ENCODE results near the gene ARHGEF19.
"Not testable (repeated sequence)": the region's sequence is repeated elsewhere in the genome, so short reads cannot be mapped to it uniquely, and the experiment has no call there.

The ARHGEF19 gene

DNA sequence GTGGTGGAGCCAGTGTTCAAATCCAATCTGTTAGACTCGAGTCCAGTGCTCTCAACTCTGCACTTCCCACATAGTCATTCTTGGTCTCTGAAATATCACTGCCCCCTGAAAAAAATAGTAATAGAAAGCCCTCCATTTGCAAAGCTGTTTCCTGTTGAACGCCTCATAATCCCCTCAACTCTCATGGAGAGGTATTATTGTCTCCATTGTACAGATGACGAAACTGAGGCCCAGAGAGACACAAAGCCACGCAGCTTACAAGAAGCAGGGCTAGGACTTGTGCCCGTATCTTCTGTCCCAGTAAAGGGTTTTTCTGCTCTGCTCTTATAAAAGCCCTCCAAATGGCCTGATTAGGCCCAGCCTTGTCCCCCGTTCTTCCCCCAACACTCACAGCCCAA lies 6.2 kb upstream of the ARHGEF19 start:
- DNase-seq: no peak

DNA sequence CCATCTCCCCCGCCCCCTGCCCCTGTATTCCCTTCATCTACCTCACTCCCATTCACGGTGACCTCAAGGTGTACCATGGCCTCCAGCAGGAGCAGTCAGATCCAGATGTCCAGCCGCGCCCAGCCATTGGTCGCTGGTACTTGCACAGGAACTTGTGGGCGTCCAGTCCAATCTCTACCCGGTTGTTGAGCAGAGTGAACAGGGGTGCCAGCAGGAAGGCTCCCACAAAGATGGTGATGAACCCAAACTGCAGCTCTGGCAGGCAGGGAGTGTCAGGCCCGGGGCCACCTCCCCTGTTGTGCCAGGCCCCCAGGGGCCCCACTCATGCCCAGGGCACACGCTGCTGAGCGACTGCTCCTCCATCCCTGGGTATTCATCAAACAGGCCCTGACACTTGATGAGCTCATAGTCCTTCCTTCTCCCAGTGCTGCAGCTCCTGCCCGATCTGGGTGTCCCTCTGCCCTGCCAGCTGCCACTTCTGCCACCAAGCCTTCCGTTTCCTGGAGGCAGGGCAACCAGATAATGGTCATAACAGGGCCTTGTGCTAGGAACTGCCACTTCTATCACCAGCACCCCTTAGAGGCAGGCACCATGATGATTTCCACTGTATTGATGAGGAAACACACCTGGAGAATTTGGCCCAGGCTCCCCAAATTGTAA lies 5.7 kb upstream of the ARHGEF19 start:
- DNase-seq: no peak

DNA sequence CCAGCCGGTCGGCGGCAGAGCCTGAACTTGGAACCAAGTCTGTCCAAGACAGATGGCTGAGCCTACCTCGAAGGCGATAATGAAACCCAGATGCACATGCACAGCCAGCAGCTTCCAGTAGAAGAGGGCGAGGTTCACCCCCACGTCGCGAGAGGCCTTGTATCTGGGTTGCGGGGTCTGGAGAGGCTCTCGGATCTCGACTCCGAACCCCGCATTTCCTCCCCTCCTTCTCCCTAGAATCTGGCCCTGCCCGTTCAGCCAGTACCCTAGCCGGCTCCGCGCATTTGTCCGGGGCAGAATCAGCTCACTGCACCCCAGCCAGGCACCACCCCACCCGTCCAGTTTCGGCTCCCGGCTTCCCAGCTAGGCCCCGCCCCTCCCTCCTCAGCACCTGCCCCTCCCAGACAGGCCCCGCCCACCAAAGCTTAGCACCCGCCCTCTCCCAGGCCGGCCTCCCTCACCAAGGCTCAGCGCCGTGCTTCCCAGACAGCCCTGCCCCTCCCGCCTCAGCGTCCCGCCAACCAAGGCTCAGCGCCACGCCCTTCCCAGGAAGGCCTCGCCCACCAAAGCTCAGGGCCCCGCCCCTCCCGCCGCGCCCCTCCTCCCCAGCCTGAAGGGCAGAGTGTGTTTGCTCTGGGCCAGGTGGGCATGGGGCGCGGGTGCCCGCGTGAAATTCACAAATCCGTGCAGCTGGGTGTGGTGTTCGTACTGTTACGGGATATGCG lies 4.8 kb upstream of the ARHGEF19 start:
- DNase-seq: peak; percentile 95

DNA sequence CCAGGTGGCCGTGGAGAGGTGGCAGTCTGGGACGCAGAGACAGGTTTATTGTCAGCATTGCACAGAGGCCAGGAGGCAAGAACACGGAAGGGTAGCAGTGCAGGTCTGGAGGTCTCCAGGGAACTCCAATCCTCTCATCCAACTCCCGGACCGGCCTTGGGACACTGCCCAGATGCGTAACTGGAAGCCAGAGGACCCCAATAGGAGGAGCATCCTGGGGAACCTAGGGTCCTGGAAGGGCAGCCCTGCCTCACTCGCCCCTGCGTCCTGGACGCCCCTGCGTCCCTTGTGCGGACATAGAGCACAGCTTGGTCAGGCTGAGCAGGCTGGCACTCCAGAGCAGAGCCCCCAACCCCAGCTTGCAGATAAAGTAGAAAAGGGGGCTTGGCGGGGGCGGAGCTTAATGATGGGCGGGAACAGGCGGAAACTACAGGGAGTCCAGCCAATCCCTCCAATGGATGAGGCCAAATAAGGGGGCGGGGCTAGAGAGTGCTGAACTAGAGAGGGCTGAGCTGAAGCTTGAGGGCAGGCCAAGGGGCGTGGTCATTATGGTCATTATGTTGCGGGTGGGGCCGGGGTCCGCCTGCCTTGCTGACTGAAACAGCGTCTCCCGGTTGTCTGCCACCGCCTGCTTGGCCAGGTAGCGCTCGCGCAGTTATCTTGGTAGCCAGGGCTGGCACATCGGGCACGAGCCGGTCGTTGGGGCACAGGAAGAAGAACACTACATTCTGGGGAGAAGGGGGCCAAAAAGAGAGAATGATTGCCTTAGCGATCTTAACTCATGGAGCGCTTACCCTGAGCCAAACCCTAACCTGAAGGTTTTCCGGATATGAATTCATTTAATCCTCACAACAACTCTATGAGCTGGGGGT lies 3.7 kb upstream of the ARHGEF19 start:
- DNase-seq: peak; percentile 26

DNA sequence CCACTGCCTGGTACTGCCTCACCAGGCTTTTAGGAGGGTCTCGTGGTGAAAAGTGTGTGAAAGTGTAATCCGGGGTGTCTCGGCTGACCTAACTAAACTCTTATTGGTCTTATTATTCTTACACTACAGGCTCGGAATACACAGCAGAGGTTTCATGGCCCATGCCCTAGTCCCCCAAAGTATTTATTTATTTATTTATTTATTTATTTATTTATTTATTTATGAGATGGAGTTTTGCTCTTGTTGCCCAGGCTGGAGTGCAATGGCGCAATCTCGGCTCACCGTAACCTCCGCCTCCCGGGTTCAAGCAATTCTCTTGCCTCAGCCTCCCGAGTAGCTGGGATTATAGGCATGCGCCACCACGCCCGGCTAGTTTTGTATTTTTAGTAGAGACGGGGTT lies 2.8 kb upstream of the ARHGEF19 start:
- DNase-seq: not testable (repeated sequence)

DNA sequence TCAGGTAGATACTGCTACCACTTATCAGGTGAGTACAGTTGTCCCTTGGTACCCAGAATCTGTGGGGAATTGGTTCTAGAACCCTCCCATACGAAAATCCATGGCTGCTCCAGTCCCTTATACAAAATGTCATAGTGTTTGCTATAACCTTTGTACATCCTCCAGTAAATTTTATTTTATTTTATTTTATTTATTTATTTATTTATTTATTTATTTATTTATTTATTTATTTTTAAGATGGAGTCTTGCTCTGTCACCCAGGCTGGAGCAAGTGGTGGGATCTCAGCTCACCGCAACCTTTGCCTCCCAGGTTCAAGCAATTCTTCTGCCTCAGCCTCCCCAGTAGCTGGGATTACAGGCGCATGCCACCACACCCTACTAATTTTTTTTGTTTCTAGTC lies 1.1 kb upstream of the ARHGEF19 start:
- DNase-seq: not testable (repeated sequence)

DNA sequence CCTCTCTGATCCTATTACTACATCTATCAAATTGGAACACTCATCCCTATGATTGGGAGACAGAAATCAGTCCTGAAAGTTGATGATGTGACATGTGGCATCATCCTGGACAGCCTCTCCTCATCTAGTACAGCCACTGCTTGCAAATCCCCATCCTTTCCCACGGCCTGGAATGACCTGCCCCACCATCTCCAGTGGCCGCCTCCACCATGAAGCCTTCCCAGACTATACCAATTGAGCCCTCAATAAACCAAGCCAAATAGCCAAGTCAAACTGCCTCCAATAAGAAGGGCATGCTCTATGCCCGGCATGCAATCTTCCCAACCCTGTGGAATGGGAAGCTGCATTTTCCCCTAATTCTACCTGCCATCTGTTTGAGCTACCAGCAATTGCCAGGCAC lies 561 bp upstream of the ARHGEF19 start:
- DNase-seq: no peak

DNA sequence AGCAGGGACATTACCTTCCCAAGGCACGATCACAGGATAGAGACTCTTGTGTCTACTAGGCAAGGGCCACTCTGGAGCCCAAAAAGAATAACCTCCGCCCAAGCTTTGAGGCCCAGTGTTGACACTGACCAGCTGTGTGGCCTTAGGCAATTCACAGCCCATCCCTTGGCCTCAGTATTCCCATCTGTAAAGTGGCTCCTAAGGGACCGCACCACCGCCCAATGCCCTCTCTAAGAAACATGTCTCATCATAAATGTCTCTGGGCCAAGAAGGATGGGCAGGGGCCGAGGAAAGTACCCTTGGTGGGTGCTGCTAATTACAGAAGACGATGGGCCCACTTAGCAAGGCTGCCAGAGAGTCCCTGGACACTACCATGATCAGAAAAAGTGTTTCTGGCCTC lies 628 bp downstream of the ARHGEF19 start:
- no peak for DNase-seq

DNA sequence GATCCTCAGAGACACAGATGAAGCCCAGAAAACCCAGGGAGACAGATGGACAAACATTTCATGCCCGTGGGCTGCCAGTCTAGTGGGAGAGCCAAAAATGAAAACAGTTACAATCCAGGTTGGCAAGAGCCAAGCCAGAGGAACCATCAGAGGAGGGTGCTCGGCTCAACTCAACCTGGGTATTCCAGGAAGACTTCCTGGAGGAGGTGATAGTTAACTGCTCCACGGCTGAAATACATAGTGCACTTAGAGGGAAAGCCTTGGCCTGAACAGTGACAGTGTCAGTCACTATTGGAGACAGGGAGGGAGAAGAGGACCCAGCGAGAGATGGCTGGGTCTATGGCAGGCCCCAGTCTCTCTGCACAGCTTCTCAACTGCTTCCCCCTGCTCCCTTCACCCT lies 1.9 kb downstream of the ARHGEF19 start:
- DNase-seq: no peak

DNA sequence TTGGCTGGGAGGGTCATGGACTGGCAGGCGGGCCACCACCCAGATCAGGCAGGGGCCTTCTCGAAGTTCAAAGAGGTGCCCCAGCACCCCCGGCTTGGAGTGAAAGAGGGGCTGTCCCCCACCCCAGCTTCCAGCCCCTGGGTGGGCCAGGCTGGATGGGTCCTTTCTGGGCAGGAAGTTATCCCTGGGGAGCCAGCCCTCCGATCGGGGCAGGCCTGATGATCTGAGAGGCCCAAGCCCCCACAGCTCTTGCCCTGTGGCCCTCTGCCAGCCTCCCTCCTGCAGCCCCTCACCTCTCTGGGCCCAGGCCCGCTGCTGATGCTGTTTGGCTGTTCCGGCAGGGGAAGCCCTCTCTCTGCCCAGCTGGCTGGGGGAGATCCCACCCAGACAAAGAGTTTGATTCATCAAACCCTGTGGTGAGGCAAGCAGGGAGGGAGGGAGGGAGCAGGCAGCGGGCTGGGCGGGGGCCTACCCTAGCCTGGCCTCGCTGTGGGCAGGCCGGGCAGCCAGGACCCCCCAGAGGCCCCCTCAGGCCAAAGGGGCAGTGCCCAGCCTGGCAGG lies 2.5 kb downstream of the ARHGEF19 start:
- DNase-seq: no peak

DNA sequence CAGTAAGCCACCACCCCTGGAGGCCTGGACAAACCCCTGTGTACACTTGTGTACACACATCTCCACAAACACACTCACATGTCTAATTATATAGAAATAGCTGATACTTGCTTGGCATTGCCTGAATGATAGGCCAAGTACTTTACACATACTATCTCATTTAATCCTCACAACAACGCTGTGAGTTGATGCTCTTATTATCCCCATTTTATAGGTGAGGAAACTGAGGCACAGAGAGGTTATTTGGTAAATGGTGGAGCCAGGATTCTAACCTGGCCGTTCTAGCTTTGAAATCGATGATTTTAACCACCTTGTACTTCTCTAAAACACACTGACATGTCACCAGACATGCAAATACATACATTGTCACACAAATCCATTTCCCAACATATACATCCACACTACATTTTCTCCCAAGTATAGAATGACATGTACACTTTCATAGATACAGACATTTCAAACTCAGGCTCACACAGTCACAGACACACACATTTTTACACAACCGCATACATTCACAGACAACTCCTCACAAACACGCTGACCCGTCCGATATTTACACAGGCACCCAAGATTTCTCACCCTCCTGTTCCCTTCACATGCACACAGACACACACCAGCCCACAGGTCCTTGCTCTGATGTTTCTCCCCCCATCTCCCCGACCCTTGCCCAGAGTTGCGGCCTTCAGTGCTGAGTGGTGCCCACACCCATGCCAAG lies 3.2 kb downstream of the ARHGEF19 start:
- DNase-seq: no peak

DNA sequence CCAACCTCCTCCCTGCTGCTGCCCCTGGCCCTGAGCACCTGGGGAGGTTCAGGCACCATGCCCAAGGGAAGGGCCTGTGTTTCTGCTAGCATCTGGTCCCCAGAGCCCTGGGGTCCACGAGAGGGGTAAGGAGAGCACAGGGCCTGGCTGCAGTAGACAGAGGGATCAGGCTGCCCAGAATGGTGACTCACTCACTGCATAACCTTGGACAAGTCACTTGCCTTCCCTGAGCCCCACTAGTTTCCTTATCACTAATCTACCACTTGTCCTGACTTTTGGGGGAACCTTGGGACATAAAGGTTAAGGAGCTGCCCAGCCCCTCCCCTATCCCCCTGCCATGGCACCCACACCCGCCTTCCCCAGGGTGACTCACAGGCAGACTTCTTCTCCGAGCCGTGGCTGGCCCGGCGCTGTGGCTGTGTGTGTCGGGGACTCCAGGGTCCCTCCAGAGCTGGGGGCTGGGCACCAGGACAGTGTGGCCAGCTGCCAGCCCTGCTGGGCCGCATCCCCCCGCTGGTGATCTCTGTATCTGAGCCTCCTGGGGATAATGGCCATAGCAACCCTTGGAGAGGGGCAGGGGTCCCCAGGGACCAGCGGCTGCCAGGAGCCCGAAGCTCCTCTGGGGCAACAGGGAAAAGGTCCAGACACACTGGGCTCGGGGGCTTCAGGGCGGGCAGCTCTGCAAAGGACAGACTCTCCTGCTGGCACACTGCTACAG lies 4.0 kb downstream of the ARHGEF19 start:
- no peak for DNase-seq

DNA sequence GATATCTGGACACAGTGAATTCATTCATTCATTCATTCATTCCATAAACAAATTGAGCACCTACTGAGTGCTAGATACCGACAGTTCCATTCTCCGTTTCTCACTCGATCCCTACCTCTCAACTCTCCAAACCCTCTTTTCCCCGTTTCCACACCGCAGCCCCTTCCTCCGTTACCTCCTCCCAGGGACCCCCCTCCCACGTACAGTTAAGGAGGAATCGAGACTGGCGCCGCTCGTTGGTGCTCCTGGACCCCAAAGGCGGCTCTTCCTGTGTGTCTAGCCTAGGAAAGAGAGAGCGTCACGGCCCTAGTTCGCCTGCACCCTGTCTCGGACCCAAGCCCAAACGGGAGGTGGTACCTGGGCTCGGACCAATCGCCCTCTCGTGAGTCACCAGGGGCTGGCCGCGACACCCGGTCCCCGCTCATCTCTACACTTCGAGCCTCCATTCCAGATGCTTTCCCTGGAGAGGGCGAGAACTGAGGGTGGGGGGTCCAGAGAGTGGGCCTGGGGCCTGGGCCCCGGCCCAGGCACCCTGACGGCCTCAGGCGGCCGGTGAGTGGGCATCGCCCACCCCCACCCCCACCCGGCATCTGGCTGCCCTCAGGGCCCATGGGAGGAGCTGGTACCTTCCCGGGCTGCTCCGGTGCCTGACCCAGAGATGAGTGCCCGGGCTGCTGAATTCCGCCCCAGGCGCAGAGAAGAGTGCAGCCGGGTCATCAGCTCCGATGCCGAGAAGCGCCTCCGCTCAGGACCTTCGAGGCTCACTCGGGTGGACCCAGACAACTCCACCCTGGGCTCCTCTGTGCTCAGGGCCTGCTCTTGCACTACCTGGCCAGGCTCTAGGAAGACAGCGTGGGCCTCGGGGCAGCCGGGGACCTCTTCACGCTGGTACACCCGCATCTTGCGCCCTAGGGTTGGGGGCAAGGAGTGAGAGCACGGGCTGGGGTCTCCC lies 4.9 kb downstream of the ARHGEF19 start:
- DNase-seq: no peak

DNA sequence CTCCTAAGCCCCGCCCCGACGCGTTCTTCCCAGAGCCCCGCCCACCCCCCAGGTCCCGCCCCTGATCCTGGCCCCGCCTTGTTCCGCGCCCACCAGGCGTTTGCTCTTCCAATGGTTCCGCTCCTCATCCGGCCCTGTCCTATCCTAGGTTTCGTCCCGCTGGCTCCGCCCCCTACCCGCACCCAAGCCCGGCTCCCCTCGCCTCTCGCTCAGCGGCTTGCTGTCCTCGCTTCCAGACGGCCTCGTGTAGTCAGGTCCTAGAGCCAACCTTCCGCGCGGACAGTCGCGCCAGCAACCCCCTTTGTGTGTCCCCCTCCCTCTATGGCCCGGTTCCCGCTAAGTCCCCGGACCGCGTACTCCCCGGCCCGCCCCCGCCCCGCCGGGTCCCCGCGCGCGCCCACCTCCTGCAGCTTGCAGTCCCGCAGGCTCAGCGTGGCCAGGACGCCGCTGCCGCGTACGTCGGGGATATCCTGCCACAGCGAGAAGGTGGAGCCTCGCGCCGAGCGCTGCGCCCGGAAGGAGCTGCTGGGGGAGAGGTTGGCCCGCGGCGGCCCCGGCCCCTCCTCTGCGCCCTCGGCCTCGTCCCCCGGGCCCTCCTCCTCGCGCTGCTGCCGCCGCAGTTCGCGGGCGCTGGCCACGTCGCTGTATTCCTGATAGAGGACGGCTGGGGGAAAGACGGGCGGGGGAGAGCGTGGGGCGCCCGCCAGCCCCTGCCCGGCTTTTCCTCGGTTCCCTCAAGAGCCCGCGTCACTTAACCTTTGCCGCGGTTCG lies 5.7 kb downstream of the ARHGEF19 start:
- peak; percentile 90 for DNase-seq

DNA sequence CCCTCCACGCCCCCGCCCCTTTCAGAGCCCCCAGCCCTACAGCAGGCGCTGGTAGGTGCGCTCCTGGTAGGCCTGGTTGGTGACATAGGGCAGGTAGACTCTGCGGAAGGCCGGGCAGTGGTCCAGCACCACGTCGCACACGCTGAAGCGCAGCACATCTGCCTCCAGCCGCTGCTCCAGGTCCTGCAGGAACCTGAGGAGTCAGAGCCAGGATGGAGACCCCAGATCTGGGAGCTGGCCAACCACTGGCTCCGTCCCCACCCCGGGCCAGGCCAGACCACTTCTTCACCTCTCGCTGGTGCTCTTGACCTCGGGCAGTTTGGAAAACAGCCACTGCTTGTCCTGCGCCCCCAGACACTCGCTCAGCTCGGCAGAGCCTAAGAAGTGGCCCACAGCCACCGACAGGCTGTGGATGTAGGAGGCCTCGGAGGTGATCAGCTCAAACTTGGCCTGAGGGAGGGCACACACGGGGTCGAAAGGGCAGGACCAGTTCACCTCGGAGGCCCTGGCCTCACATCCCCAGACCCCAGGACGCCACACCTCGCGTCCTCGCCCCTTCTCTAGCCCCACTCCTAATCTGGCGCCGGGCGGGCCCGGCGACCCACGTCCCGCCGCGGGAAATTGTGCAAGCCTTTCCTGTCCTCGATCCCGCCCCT lies 6.4 kb downstream of the ARHGEF19 start:
- DNase-seq: no peak

DNA sequence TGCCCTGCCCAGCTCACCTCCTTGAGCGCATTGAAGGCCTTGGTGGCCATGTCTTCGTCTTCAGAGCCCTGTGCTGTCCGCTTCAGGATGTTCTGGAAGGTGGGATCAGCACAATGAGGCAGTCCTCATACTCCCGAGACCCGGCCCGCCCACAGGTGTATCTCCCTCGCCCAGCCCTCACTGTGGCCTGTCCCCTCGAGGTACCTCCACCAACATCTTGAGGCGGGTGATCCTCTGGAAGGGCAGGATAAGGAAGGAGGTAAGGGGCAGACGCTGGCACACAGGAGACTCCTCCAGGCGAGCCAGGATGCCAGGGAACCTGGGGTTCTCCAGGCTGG lies 7.1 kb downstream of the ARHGEF19 start:
- DNase-seq: no peak

DNA sequence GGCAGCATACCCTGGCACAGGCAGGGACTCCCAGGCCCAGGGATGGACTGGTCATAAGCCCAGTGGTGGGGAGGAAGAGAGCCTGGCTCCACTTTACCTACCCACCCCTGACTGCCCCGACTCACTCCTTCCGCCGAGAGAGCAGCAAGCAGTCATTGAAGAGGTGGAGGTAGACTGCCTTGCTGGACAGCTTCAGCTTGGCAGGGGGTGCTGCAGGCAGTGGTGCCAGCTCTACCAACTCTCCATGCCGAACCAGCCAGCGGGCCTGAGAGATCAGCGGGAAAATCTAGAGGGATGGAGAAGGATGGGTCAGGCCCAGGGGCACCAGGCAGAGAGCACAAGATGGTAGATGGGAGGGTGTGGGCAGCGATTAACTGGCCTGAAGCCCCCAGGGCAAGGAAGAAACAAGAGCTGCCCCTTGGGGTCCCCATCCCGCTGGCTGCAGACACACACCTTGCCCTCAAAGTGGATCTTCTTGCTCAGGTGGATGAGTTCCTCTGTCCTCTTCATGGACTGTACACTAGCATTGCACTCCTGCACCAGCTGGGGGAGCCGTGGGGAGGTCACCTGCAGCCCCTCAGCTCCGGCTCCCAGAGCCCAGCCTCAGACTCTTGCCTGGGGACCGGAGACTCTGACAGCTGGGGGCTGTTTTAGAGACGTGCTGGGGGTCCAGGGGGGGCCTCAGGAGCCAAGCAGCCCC lies 7.7 kb downstream of the ARHGEF19 start:
- DNase-seq: no peak

DNA sequence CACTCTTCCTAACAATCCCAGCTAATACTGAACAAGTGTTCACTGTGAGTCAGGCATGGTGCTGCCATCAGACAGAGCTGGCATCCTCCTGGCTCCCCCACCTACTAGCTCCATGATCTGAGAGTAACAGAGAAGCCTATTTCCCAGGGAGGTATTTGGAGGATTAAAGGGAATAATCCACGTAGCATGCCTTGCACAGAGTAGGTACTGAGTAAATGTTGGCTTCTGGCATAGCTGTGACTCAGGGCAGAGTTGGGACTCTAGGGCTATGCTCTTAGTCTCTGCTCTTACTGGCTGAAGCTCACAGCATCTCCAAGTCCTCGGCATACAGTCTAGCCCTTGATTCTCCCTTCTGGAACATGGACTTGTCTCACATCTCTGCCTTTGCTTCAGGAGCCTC lies 8.2 kb downstream of the ARHGEF19 start:
- no peak for DNase-seq

DNA sequence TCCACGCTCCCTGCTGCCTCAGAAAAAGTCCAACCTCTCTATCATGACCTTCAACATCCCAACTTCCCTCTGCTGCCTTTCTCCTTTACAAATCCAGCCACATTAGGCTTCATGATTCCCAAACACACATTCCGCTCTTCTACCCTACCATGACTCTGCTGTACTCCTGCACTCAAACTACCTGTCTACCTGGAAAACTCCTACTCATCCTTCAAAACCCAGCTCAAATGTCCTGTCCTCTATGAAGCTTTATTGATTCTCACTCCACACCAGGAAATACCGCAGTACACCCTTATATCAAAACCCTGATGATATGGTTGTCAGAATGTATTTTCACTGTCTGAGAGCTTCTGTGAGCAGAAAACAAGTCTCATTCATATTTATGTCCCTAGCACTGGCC lies 8.9 kb downstream of the ARHGEF19 start:
- DNase-seq: no peak
